ENCODE data around the gene FERMT1.

The FERMT1 gene

DNA sequence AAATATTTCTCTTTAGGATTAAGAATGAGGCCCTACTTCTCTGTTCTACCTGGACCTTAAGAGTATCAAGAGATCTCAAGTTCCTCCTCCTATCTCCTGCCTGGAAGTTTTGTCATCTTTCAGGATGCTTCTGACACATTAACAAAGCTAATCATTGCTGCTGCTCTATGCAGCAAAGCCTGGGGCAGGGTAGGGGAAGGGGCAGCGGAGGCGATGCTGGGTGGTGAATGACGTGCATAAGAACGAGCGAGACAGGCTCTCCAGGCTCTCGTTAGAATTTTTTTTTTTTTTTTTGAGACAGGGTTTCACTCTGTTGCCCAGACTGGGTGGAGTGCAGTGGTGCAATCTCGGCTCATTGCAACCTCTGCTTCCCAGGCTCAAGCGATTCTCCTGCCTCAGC lies 31.2 kb downstream of the FERMT1 start:
- no peak for DNase-seq (ENCODE audit: low read depth)
- no peak overlapping the region for H3K4me3 ChIP-seq (ENCODE audit: low read depth, low read length)
- TF ChIP-seq, protein P1, sequence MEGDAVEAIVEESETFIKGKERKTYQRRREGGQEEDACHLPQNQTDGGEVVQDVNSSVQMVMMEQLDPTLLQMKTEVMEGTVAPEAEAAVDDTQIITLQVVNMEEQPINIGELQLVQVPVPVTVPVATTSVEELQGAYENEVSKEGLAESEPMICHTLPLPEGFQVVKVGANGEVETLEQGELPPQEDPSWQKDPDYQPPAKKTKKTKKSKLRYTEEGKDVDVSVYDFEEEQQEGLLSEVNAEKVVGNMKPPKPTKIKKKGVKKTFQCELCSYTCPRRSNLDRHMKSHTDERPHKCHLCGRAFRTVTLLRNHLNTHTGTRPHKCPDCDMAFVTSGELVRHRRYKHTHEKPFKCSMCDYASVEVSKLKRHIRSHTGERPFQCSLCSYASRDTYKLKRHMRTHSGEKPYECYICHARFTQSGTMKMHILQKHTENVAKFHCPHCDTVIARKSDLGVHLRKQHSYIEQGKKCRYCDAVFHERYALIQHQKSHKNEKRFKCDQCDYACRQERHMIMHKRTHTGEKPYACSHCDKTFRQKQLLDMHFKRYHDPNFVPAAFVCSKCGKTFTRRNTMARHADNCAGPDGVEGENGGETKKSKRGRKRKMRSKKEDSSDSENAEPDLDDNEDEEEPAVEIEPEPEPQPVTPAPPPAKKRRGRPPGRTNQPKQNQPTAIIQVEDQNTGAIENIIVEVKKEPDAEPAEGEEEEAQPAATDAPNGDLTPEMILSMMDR (IDR thresholded peaks at IDR 0.05; ENCODE audit: insufficient read depth, low read depth, low read length, missing control alignments) = no peak

DNA sequence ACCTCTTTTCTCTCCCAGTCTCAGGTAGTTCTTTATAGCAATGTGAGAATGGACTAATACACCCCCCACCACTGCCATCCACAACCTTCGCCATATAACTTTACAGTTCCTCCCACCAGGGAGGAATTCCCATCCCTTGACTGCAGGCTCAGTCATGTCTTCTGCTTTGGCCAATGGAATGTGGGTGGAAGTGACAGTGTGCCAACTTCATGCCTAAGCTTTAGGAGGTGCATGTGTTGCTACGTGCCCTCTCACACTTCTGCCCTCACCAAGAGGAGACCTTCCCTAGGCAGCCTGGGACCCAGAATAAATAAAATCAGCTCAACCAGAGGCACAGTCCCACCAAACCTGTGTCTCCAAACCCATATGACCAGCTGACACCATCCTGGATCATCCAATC lies 36.0 kb downstream of the FERMT1 start:
- TF ChIP-seq, protein P1 (IDR thresholded peaks at IDR 0.05; ENCODE audit: insufficient read depth, low read depth, low read length, missing control alignments) = no peak
- DNase-seq (ENCODE audit: low read depth) = no peak
- no peak overlapping the region for H3K4me3 ChIP-seq (ENCODE audit: low read depth, low read length)

DNA sequence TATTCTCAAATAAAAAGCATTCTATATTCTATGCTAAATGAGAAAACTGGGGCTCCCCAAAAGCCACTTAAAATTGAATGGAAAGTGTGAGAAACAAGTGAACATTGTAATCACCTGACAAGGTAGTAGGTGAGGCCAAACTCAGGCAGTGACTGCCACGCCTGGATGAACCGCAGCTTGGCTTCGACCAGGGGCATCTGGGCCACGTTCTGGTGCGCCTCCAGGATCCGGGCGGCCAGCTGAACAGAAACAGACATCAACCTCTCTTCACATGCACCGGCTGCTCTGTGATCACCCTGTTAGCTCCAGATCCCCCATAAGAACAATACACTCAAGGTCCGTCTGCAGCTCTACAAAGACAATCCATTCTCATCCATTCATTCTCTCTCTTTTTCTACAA lies 38.9 kb downstream of the FERMT1 start:
- TF ChIP-seq, protein P1 (IDR thresholded peaks at IDR 0.05; ENCODE audit: insufficient read depth, low read depth, low read length, missing control alignments) = no peak
- no peak for DNase-seq (ENCODE audit: low read depth)
- no peak overlapping the region for H3K4me3 ChIP-seq (ENCODE audit: low read depth, low read length)

DNA sequence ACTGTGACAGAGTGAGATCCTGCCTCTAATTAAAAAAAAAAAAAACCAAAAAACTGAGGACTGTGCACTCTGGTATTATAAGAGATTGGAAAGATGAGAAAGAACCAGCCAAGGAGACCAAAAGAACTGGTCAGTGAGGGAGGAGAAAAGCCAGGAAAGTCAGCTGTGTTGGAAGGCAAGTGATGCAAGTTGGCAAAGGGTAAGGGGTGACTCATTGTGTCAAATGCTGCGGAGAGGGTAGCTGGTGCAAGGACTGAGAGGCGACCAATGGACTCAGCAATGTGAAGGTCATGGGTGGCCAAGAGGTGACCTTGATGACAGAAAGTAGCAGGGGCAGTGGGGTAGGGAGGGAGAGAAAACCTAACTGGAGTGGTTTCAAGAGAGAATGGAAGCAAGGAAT lies 41.6 kb downstream of the FERMT1 start:
- no peak overlapping the region for H3K4me3 ChIP-seq (ENCODE audit: low read depth, low read length)
- no peak for DNase-seq (ENCODE audit: low read depth)
- TF ChIP-seq, protein P1 (IDR thresholded peaks at IDR 0.05; ENCODE audit: insufficient read depth, low read depth, low read length, missing control alignments) = no peak

DNA sequence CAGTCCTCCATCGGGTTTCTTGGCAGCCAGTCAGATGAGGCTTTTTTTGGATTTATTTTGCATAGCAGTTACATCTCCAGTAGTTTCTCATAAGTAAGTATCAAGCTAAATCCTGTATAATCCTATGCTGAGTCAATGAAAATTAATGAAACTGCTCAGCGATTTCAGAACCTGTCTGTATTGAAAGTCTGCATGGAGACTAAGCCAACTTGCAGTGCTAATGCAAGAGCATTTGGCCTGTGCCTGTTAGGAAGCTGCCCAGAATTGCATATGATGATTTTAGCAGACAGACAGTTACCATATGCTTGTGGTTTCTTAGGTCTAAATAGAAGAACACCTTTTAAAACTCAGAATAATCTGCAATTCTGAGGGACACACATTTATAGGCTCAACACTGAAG lies 43.8 kb downstream of the FERMT1 start:
- no peak overlapping the region for H3K4me3 ChIP-seq (ENCODE audit: low read depth, low read length)
- no peak for DNase-seq (ENCODE audit: low read depth)
- TF ChIP-seq, protein P1 (IDR thresholded peaks at IDR 0.05; ENCODE audit: insufficient read depth, low read depth, low read length, missing control alignments) = no peak

DNA sequence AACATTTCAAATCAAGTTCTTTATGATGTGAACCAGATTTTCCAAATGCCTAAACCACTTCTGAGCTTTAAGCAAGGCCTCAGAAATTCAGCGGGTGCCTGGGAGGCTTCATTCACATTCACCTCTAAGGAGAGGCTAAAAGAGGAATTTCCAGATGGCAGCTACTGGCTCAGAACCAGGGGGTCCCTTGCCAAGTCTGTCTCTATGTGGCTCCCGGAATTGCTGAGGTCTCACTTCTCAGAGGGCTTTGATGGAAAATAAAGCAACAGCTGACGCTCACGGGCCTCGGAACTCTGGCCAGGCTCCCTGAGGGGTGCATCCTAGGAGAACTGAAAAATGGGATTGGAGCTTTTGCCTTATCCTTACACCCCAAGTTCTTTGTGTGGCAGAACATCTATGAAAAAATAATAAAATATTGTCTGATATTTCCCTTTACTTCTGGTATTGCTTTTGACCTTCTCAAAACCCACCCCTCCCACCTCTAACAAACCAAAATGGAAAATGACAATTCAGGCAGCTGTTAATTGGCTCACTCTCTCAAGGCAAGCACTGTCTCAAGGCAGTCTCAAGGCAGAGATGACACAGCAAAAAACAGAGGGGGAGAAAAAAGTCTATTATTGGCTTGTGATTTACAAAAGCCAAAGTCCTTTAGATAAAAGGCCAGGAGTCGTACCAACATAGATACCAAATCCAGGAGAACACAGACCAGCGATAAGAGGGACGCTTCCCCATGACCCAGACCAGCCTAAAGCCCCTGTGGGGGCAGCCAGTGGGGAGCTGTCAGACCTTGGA lies 47.2 kb downstream of the FERMT1 start:
- H3K4me3 ChIP-seq (ENCODE audit: low read depth, low read length) = no peak overlapping the region
- DNase-seq (ENCODE audit: low read depth) = no peak
- TF ChIP-seq, protein P1 (IDR thresholded peaks at IDR 0.05; ENCODE audit: insufficient read depth, low read depth, low read length, missing control alignments) = no peak

DNA sequence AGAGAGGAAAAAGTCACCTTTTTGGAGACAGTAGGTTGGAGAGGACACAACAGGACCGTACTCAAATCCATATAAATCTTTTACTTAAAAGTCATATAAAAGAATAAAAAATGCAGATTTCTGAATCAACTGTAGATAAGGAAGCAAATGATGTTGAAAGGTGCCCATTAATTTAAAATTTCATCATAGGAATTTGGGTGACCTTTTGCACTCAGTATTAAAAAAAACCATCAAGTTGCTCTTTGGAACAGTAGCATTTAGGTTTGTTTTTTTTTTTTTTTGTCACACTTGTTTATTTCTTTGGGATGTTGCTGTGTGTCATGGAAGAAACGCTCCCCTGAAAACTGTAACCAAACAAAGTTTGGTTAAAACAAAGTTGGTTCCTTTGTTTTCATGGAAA lies 48.0 kb downstream of the FERMT1 start:
- H3K4me3 ChIP-seq (ENCODE audit: low read depth, low read length) = no peak overlapping the region
- TF ChIP-seq, protein P1 (IDR thresholded peaks at IDR 0.05; ENCODE audit: insufficient read depth, low read depth, low read length, missing control alignments) = no peak
- DNase-seq (ENCODE audit: low read depth) = no peak

Measured in GM12865 (cell line).